Effector CD8-positive, alpha-beta T cell (primary cell): Measurements from ENCODE around the gene CTBP2.

Experiments used
- DNase-seq: peaks from one replicate; lab custom pipeline; 2025; lab: John Stamatoyannopoulos, UW

The CTBP2 gene

DNA sequence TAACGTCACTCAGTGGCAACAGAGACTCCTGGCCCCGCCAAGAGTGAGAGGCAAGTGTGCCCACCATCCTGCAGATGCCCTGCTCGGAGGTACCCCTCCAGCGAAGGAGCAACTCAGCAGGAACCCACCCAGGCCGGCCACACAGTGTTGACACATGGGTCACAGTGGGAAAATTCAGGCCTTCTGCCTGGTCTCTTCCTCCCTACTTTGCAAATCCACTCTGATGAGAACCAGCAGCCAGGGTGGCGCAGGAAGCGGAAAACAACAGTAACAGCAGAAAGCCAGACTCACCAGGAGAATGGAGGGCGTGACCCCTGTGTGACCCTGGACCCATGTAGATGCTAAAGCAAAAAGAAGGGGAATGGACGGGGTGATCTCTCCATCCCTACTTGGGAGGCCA, 53.8 kb downstream of the CTBP2 start:
- no peak for DNase-seq

DNA sequence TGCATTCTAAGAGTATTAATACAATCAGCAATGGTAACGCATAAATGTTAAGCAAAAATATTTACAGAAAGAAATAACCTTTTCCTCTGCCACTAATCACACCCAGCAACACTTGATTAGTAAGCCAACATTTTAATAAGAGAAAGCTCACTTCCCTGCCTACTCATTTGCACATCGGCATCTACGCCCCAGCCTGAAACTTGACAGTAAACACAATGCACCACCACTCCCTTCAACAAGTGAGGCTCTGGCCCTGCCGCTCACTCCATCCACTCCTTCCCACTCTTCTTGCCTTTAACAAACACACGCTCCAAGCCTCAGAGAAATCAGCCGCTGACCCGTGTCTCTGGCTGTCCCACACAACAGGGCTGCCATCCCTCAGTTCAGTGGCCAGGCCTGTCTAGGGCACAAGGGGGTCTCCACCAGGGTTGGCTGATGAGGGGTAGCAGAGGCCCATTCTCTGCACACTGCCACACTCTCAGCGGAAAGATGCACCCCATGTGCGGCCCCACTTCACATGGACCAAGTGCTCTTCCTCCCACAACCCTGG, 54.6 kb downstream of the CTBP2 start:
- DNase-seq: no peak

DNA sequence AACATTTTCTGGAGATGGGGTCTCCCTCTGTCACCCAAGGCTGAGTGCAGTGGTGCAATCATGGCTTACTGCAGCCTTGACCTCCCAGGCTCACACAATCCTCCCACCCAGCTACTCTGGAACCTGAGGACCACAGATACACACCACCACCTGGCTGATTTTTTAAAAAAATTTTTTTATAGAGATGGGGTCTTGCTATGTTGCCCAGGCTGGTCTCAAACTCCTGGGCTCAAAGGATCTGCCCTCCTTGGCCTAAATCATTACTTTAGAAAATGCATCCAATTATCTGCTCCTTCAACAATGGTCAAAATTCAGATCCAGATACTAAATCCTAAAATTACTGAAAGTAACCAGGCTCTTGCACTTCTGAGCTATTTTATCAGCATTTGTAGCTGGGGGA, 55.2 kb downstream of the CTBP2 start:
- no peak for DNase-seq

DNA sequence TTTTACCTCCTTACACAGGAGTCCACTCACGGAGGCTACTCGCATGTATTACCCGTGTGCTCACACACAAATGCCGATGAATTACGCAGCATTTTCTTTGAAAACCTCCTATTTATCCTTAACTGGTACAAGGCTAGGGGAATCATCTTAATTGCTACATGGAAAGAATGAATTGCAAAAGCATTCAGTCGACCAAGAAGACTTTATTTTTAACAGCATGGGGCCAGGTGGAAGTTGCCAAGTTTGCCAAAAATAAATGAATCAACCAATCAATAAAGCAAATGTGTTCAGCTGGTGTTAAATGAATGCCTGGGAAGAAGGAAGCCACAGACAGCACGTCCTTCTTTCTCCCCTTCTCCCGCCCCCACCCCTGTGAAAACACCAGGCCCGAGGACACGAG, 55.8 kb downstream of the CTBP2 start:
- DNase-seq: no peak

DNA sequence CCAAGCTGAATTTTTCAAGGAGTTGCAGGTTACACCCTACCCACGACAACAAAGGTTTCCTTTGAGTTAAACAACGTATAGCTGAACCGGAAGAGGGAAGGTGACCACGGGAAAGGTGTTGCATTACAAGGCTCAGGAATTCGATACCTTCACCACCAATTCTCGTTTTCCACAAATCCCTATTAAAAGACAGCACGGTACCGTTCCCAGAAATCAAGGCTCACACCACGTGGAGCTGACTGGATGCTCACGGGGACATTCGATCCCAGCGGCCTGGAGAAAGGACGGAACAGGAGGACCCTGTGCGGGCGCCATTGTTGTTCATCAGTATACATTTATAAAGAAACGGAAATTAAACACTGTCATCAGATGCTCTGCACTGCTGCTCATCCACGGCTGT, 56.4 kb downstream of the CTBP2 start:
- no peak for DNase-seq

DNA sequence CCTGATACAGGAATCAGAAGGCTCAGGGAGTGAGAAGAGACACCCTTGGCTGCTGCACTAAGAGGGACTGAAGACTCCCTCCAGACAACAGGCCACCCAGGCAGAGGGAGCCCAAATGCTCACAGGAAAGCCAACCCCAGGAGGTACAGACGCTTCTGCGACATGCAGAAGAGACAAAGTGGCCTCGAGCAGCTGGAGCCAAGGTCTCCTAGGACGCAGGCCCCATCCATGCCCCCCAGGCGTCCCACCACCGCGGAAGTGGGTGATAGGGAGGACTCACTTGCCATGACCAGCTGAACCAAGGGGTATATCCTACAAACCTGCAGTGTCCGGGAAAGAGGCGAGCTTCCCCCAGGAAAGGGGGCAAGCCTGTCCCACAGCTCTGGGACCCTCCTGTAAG, 56.9 kb downstream of the CTBP2 start:
- DNase-seq: no peak

DNA sequence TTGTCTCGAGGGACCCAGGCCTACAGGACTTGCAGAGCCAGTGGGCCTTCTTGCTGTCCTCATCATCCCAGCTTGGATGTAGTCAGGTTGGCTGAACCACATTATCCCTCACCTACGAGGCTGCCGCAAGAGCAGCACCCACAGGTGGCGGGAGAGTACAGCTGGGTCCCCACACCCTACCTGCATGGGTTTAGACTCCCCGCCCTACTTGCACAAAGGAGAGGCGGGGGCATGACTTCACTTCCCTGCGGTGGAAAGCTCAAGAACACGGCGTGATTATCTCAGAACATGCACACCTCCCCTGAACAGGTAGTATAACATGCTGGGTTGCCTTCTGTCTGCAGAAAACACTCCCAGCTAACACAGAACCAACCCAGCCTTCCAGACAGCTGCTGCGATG, 57.5 kb downstream of the CTBP2 start:
- no peak for DNase-seq

DNA sequence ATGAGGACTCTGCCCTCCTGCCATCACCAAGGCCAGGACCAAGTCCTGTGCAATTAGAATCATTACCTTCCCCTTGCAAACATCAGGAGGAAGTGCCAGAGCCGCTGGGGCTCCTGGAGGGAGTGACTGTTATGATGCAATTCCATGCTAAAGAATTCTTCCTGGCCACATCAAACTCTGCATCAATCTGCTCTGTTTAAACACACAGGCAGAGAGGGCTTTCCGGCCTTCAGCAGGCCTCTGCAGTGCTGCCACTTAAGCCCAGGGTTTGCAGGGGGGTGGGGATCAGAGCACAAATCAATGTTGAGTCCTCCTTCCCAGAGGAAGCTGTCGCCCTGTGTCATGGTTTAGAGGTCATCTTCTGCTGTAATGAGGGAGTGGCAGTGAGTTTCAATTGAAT, 58.1 kb downstream of the CTBP2 start:
- DNase-seq: no peak

DNA sequence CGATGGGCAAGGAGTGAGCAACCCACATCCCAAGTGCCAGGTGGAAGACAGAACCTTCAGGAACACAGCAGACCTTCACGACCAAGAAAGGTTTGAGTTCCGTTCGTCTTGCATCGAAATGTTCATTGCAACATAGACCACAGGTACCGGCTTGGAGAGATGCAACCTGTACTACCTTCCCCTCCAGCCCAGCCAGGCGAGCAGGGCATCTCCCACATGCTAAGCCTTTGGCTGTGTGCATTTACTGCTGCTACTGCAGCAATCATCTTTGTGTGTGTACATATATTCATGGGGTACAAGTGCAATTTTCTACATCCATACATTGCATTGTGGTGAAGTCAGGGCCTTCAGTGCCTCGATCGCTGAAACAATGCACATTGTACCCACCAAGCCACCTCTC, 58.8 kb downstream of the CTBP2 start:
- no peak for DNase-seq

DNA sequence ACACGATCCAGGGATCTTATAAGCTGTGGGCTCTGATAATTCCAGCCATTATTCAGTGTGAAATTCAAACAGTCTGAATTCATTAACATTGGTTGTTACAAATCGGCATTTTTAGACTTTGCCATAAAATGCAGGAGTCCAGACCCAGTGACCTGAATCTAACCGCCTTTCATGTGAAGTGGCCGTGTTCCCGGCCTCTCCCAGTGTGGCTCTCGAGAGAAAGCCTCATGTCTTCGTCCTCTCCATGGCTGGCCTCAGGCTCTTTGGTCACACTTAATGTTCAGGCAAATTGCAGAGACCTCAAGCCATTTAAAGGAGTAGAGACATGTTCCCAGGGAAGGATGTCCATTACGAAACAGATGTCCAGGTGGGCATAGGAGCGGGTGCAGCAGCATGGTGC, 59.3 kb downstream of the CTBP2 start:
- no peak for DNase-seq

DNA sequence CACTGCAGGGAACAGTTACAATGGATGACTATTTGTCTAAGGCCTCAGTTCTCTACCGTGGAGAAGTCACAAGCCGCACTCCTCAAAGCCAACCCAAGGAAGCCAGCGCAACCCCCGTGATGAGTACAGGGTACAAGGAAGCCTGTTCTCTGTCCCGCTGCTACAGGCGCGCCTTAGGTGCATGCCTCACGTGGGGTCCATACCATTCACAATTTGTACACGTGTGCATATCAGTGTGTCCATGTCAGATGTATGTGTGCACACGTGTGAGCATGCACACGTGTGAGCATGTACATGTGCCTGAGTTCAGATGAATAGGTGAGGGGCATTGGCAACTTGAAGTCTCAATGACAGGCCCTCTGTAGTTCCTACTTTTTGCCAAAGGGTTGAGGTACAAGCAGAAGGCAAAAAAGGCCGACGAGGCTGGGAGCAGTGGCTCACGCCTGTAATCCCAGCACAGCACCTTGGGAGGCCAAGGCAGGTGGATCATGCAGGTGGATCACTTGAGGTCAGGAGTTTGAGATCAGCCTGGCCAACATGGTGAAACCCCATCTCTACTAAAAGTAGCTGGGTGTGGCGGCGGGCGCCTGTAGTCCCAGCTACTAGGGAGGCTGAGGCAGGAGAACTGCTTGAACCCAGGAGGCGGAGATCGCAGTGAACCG, 62.8 kb downstream of the CTBP2 start:
- DNase-seq: no peak

DNA sequence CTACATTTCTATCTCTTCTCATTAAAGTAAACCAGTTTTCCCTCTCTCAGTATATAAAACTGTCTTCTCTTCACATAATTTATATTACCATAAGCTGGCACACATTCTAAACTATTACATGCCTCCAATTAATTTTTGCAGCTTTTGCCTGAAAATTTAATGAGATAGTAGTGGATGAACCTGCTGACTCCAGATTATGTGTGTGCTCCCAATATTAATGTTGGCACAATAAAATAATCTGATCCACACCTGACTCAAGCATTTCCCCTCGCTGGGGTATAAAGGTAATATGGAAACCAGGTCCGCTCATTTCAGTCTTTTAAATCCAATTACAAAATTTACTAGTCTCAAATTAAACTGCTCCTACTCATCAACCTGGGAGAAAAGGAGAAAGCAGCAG, 63.4 kb downstream of the CTBP2 start:
- no peak for DNase-seq

DNA sequence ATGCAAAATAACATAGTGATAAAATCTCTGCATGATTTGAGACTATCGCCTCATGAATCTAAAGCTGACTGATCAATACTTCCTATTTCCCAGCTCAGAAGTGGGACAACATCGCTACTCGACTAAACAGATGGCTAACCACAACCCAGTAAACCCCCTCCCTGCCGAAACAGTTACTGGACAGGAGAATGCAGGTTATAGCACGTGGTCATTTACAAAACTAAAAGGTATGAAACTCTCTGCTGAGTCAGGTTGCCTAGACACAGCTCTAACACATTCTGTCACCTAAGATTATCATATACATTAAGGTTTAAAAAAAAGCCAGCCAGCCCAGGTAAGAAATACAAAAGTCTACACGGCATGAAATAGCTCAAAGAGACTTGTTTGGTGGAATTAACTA, 64.0 kb downstream of the CTBP2 start:
- no peak for DNase-seq

DNA sequence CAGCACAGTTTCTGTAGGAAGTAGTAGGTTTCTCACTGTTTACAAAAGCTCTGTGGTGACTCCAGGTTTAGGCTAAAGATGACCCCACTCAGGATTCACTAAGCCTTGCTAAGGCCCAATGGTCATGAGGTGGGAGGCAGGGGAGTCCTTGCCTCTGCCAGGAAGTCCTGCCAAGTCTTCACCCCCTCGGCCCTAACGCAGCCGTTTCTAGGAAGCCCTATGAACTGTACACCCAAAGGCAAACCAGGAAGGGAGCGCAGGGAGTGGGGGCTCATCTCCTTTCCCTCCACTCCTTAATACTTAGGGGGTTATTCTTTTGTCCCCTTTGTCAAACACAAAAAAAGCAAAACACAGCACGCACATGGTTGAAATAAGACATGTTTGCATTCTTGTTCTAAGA, 64.6 kb downstream of the CTBP2 start:
- no peak for DNase-seq

DNA sequence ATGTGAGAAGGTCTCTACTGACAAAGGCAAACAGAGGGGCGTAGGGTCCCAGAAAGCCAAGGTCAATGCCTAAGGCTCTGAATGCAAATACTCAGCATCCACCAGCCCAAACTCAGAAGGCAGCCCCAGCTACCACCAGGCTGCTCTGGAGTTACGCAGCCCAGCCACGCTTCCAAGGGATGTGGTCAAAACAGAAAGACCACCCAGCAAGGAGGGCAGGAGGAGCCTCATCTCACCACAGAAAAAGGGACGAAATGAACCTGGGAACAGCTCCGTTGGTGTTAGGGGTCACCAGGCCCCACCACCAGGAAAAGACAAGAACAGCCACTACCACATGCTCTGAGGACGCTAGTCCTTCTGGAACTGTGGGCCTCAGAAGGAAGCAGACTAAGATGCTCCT, 65.1 kb downstream of the CTBP2 start:
- DNase-seq: no peak

DNA sequence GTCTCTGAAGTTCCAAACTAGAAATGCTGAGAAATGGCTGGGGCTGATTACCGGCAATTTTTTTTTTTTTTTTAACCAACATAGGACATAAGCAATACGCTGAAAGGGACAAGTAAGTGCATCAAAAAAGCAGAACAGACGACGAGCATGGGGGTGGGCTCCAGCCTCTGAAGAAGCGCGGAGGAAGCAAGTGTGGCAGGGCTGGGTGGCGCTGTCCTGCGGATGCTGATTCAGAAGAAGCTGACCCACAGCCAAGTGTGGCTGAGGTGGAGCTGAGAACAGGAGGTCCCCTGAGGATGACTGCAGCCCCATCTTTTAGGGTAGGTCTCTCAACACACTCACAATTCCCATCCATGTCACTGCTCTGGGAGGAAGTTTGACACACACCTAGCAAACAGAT, 65.6 kb downstream of the CTBP2 start:
- no peak for DNase-seq

DNA sequence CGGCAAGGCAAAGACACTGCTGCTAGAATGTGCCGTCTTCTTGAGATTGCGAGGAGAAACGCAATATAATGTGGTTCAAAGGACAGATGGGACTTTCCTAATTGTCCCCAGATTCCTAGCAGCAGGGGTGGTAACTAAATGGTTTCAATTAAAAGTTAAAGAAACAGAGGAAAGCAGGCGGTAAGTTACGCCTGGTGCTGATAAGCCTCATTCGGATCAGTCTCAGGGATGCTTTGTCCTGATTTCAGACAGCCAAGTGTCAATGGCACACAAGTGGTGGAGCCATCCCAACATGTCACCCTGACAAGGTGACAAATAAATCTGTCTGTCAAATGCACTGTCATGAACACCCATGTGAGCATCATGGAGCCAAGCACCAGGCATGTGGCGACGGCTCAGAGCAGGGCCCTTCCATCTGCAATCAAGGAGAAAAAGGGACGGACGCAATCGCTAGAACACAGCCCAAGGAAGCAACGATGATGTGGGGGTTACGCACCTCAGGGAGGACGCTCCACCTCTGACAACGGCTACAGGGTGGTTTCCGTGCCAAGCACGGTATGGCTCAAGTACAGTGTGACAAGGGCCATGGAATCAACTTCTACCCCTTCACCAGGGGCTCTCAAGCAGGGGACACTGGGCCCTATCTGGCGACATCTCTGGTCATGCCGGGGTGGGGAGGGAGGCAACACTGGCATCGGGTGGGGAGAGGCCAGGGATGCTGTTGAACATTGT, 66.2 kb downstream of the CTBP2 start:
- DNase-seq: no peak

DNA sequence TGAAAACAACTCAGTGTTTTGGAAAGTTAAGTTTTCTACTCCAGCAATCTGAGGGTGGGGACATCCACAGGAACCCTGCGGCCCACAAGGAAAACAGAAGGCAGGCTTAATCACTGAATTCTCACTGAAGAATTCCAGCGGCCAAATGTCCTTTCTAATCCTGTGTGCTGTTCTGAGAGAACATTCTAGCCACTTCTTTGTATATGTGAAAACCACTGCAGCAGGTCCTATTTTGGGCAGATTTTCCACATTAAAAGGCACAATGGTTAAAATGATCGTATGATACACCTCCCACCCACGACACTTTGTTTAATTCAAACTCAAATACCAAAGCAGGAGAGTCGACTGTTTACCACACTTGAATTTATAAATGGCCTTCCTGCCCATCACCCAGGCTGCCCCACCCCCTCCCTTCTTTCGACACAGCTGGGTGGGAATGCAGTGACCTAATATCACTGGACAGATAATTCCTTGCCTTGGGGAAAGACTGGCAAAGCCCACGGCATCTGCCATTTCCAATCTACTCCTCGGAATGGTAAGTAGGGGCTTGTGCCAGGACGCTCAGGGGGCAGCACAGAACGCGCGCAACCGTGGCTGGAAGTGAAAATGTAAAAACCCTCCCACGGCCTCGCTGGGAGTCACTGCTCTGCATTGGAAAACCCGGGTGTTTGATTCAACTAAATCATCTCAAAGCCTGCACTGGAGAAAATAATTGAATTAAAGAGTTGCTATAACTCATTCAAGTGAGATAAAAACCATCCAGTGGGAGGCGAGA, 67.0 kb downstream of the CTBP2 start:
- no peak for DNase-seq

DNA sequence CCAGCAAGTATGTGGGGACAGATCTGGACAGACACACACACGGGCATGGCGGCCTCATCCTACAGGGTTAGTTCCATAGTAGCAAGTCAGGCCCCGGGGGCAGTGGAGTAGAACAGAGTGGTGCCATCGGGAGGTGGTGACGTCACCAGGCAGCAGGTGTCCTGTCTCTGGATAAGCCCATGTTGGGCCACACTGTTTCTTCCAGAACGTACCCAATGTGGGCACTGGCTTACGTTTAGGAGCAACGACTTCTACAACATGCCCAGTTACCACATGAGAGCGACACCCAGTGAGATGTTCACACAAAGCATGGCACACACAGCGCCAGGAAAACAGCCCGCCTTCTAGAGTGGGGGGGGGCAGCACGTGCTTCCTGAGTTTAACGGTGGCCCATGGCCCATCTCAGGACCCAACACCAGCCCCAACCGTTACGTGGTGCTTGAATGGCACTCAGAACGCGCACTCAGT, 67.8 kb downstream of the CTBP2 start:
- no peak for DNase-seq

DNA sequence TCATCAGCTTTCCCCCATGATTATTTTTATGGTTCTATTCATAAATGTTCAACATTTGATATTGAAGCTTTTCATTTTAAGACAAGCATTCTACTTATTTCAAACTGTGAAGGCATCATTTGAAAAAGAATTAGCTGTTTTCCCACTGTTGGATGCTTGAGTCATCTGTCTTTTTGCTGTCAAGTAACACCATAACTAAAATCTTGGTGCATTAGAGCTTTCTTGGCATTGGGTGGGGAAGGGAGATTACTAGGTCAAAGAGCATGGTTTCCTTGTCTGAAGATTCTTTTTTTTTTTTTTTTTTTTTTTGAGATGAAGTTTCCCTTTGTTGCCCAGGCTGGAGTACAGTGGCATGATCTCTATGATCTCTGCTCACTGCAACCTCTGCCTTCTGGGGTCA, 68.5 kb downstream of the CTBP2 start:
- no peak for DNase-seq

DNA sequence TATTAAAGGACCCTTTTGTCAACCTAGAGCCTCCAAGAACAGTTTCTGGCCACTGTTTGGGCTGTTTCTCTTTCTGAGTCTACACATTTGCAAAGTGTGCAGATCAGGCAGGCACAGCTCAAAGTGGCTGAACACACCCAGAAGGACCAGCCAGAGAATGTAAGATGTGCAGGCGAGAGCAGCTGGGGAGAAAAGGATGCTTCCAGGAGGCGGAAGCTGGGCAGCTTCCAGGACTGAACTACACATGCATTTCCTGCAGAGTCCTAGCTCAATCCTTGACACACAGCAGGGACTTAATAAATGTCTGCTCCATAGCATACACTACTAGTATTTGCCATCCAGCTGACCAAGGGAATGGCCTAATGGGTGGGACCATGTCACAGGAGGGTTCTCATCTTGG, 70.9 kb downstream of the CTBP2 start:
- DNase-seq: no peak

DNA sequence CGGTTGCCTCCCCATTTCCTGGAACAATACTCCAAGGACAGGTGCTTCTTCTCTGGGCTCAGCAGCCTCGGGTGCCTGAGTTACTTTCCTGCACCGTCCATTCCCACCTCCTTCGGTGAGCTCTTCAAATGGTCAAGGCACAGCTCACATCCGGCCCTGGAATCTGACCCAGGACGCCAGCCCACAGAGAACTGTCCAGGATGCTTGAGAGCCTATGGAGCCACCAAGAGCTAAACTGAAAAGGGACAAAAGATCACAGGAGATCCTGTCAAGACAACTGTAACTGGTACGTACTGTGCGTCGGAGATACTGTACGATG, 72.5 kb downstream of the CTBP2 start:
- DNase-seq: no peak
